ENCODE results near the gene BHLHA15. TPM values are rescaled to one million over a fixed set of nuclear protein-coding genes. Genes with fewer than 3 reads are reported as not detected.

BHLHA15 gene
- total RNA-seq, 3 donors from 2014 or later = 0.59 to 2.3 TPM; not detected in 1

DNA sequence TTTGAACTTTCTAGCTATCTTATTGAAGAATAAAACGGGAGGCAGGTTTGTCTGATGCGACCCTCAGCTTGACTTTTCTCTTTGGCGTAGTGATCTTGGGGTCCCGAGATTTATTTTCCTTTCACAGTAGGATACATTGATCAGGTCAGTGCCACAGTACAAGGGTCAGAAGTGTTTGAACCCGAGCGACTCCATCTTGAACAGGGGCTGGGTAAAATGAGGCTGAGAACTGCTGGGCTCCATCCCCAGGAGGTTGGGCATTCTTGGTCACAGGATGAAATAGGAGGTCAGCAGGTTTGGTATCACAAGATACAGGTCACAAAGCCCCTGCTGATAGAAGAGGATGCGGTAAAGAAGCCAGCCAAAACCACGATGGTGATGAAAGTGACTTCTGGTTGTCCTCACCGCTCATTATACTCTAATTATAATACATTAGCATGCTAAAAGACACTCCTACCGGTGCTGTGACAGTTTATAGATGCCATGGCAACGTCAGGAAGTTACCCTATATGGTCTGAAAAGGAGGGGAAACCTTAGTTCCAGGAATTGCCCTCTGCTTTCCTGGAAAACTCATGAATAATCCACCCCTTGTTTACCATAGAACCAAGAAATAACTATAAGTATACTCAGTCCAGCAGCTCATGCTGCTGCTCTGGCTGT lies 43.8 kb downstream of the BHLHA15 start:
- Histone ChIP-seq H3K4me1 (peaks cover 0 to 17% of the 10 kb centered on the region in 2 donors), H3K9me3 (no peaks in the 10 kb centered on the region), H3K36me3 (no peaks in the 10 kb centered on the region), H3K27ac (no peak overlapping the region), H3K27me3 (no peaks in the 10 kb centered on the region), H3K4me3 (no peak overlapping the region)
- TF ChIP-seq, protein P1, sequence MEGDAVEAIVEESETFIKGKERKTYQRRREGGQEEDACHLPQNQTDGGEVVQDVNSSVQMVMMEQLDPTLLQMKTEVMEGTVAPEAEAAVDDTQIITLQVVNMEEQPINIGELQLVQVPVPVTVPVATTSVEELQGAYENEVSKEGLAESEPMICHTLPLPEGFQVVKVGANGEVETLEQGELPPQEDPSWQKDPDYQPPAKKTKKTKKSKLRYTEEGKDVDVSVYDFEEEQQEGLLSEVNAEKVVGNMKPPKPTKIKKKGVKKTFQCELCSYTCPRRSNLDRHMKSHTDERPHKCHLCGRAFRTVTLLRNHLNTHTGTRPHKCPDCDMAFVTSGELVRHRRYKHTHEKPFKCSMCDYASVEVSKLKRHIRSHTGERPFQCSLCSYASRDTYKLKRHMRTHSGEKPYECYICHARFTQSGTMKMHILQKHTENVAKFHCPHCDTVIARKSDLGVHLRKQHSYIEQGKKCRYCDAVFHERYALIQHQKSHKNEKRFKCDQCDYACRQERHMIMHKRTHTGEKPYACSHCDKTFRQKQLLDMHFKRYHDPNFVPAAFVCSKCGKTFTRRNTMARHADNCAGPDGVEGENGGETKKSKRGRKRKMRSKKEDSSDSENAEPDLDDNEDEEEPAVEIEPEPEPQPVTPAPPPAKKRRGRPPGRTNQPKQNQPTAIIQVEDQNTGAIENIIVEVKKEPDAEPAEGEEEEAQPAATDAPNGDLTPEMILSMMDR (IDR thresholded peaks at IDR 0.05) = no peak
- TF ChIP-seq POLR2AphosphoS5 (IDR thresholded peaks at IDR 0.05) (no peak), POLR2A (IDR thresholded peaks at IDR 0.05) (no peak)
- intact Hi-C loops (cut with DNase I; ENCODE audit: low total_unique reads) = no loop called here
- DNase-seq (ENCODE audit: low spot score in 2 of 2) = no peak

DNA sequence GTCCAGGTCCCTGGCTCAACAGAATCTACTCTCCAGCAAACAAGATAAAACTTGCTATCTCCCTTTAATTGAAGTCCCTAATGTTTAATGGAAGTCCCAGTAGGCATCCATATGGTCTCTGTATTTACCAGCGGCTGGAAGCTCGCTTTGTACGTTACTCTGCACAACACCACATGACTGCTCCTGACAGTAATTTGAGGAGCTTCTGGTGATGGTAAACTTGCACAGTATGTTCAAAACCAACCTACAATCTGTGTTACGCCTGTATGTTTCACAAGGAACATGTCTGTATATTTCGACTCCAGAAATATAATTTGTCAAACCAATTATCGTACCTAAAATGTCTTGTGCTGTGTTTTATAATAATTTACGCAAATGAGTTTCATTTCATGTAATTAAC lies 45.2 kb downstream of the BHLHA15 start:
- H3K27me3 ChIP-seq = no peaks in the 10 kb centered on the region
- TF ChIP-seq, protein P1 (IDR thresholded peaks at IDR 0.05) = no peak
- H3K4me3 ChIP-seq = no peak overlapping the region
- intact Hi-C loops (cut with DNase I; ENCODE audit: low total_unique reads) = no loop called here
- no peaks in the 10 kb centered on the region for H3K36me3 ChIP-seq
- no peaks in the 10 kb centered on the region for H3K9me3 ChIP-seq
- H3K27ac ChIP-seq = no peak overlapping the region
- H3K4me1 ChIP-seq = peaks cover 0 to 9% of the 10 kb centered on the region in 2 donors
- DNase-seq (ENCODE audit: low spot score in 2 of 2) = no peak

DNA sequence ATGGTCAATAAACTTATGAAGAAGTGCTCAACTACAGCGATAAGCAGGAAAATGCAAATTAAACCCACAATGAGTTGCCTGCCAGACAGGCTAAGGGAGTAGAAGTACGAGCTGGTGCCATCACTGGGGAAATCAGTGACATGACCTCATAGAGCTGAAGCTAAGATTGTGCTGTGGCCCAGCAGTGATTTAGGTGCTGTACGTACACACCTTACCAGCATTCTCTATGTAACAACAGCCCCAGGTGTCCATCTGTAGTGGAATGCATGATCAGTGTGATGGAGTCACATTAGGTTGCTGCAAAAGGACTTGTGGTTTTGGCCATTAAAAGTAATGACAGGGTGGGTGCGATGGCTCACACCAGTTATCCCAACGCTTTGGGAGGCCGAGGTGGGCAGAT lies 46.5 kb downstream of the BHLHA15 start:
- intact Hi-C loops (cut with DNase I; ENCODE audit: low total_unique reads) = no loop called here
- TF ChIP-seq, protein P1 (IDR thresholded peaks at IDR 0.05) = no peak
- TF ChIP-seq POLR2AphosphoS5 (IDR thresholded peaks at IDR 0.05) = no peak
- no peak for TF ChIP-seq POLR2A (IDR thresholded peaks at IDR 0.05)
- Histone ChIP-seq H3K36me3 (no peaks in the 10 kb centered on the region), H3K4me3 (no peak overlapping the region), H3K27ac (no peak overlapping the region), H3K27me3 (no peaks in the 10 kb centered on the region), H3K4me1 (peaks cover 0 to 8% of the 10 kb centered on the region in 2 donors), H3K9me3 (no peaks in the 10 kb centered on the region)
- DNase-seq (ENCODE audit: low spot score in 2 of 2) = no peak

Other genes with a start within 250 kb of the BHLHA15 start
- not detected for gene OCM2, start 221.2 kb upstream of the BHLHA15 start, total RNA-seq
- 10 to 100 TPM in 2 of 3 donors, 1 to 10 TPM in 1; 9.4 to 16.7 (median 14.1) TPM for gene LMTK2, start 104.6 kb upstream of the BHLHA15 start, total RNA-seq
- gene TECPR1, start 40.8 kb downstream of the BHLHA15 start, total RNA-seq = 10 to 100 TPM; 14.7 to 29.7 (median 28.8) TPM
- 10 to 100 TPM; 38.8 to 85.5 (median 56.4) TPM for gene BRI3, start 70.2 kb downstream of the BHLHA15 start, total RNA-seq
- gene BAIAP2L1, start 189.7 kb downstream of the BHLHA15 start, total RNA-seq = 10 to 100 TPM in 1 of 3 donors, 1 to 10 TPM in 2; 1.3 to 11.0 (median 8.5) TPM

All from breast epithelium (tissue), 4 donors.